Hypothalamus (tissue), 51 donors: Measurements from ENCODE around the gene CLNS1A.
"Not testable (repeated sequence)": the region's sequence is repeated elsewhere in the genome, so short reads cannot be mapped to it uniquely, and the experiment has no call there.

Experiments
- DNase-seq, 51 donors: peaks; one replicate each; lab custom pipeline; 2025; lab: John Stamatoyannopoulos, UW

CLNS1A gene

DNA sequence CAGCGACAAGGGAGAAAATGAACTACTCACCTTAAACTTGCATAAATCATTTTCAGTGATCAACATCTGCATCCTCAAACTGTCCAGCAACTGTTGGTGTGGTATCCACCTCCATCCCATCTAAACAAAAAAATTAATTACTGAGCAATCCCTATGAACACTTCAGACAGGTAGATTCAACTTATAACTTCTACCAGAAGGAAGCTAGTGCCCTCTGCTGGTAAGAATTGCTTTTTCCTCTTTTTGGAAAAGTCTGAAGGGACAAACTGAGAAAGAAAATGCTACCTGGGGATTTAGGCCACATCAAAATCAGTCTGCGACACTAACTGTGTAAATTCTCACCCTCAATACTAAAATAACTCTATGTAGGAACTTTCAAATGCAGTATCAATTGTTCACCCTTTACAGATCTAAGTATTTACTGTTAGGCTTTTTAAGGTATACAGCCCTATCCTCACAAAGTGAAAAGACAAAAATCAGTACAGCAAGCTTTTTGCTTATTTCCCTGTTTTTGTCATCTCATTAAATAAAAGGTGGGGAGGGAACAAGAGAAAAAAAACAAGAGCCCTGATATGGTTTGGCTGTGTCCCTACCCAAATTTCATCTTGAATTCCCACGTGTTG is 17.9 kb downstream of the CLNS1A start:
- DNase-seq = peak in 2 of 51 donors; percentile 31 to 37

GRCh38 chr11:77617892-77618291 is 19.7 kb downstream of the CLNS1A start:
- DNase-seq = no peak

DNA sequence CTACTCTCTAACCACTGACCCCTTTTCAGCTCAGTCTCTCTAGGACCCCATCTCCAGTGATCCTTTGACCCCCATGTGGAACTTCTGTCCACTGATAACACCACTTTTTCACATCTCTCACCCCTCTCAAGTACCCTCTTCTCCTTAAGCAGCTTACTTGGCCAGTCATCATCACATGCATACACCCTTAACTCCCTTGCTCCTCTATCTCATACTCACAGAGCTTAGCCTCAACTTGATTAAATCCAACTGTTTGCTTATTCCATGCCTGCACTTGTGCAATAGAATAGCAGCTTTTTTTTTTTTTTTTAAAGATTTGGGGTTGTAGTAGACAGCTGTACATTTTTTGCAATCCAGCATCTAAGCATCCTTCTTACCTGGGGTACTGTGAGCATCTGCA is 25.7 kb downstream of the CLNS1A start:
- DNase-seq = no peak

DNA sequence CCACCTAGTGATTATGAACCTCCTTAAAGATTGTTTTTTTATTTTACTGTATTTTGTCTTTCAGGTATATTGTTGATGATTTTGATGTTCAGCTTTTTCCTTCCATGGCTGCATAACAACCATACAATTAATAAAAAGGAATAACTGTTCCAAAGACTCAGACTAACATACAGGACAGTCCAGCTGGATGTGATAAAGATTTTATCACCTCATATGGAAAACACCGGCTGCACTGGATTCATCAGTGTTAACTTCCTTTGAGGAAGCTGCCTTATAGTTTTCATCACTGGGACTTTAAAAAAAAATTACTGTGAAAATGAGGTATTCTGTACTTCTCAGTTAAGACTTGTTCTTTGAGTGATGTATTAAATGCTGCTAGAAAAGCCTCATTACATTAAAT is 28.4 kb downstream of the CLNS1A start:
- no peak for DNase-seq

DNA sequence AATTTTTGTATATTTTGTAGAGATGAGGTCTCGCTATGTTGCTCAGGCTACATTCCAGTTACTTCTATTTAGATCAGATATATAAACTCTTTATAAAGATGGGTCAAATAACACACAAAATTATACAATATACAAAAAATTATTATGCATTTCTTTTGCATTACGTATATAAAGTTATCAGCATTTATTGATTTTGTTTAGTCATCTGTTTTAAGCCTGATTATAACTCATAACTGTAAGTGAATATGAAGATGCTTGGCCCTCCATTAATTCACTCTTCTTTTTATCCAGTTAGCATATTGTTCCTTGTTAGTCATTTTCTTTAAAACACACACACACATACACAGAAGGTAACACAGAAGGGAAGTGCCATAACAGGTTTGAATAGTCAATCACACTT is 33.3 kb downstream of the CLNS1A start:
- no peak for DNase-seq

DNA sequence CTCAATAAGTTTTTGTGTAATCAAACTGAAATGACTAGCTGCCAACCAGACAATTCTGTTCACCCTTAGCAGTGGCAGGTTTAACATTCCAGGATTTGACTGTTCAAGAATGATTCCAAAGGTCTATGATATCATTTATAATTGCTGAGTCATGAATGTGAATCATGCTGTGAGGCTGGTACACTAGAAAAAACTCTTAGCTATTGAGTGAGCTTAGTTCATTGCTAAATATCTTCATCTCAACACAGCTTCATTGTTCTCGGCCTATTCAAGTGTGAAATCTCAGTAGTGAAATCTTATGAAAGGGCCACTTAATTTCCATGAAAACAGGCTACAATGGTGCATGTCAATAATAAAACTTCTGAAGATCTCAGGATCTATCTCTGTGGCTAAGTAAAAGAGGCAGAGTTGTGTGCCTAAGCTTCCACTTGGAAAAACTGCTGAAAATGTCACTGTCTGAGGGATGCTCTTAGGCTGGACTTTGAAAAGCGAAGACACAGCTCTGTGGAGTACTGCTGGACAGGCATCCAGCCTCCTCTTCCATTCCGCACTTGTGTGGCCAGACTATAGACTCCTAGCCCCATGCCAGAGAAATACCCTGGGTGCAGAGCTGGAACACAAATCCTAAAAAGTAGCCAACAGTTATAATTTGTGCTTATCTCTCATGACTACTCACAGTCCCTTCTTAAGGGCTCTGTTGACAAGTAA is 35.1 kb downstream of the CLNS1A start:
- DNase-seq = peak in 4 of 51 donors; percentile 5 to 55 (median 10)

GRCh38 chr11:77598195-77598594 is 39.4 kb downstream of the CLNS1A start:
- DNase-seq = no peak

DNA sequence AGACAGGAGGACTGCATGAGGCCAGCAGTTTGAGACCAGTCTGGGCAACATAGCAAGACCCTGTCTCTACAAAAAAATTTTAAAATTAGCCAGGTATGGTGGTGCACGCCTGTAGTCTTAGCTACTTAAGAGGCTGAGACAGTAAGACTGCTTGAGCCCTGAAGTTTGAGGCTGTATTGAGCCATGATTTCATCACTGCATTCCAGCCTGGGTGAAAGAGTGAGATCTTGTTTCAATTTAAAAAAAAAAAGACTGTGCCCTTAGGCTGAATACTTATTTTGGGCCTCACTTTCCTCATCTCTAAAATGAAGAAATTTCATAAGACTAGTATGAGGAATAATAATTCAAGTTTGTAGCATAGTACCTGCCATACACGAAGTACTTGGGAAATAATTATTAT is 41.0 kb downstream of the CLNS1A start:
- no peak for DNase-seq

GRCh38 chr11:77593883-77594282 is 43.7 kb downstream of the CLNS1A start:
- no peak for DNase-seq

- no peak for DNase-seq
Observed at GRCh38 chr11:77592727-77593126, 44.9 kb downstream of the CLNS1A start.

GRCh38 chr11:77590194-77590782 is 47.3 kb downstream of the CLNS1A start:
- peak in 44 of 51 donors; percentile 8 to 78 (median 57) for DNase-seq

GRCh38 chr11:77589521-77590193 is 47.9 kb downstream of the CLNS1A start, which contains the start of gene AQP11:
Gene AQP11, plus strand, starts transcription at chr11:77589953. Its CDS starts 40 bp downstream, at chr11:77589993.
- DNase-seq = peak in 50 of 51 donors; percentile 37 to 90 (median 78)

DNA sequence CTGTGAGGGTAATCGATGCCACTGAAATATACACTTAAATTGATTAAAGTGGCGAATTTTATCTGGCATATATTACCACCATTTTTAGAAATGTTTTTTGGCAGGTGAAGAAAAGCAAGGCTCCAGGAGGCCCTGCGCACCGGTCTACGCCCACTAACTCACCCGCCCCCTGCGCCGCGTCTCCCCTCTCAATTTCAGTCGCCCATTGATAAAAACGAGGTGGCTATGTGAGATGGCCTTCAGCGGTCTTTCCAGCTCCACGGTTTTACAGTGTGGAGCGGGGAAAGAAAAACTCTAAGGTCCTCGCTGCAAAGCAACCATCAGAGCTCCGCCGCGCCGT is 48.4 kb downstream of the CLNS1A start:
- DNase-seq = no peak

GRCh38 chr11:77580712-77581337 is 56.8 kb downstream of the CLNS1A start:
- no peak for DNase-seq

DNA sequence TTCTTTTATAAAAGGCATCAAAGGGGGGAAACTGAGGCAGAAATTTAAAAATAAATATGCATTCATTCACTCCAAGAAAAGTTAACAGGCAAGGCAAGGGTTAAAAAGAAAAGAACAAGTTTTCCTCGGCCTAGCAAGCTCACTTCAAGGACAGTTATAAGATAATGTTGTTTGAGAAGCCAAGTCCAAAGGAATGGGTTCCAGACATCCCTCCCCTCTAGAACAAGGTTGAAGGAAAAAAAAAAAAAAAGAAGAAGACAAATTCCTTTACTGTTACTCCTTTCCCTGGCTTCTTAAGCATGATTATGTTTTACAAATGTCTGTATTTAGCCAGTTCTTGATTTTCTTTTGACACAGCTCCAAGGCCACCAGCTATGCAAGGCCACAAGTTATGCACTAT is 62.2 kb downstream of the CLNS1A start:
- not testable (repeated sequence) for DNase-seq

DNA sequence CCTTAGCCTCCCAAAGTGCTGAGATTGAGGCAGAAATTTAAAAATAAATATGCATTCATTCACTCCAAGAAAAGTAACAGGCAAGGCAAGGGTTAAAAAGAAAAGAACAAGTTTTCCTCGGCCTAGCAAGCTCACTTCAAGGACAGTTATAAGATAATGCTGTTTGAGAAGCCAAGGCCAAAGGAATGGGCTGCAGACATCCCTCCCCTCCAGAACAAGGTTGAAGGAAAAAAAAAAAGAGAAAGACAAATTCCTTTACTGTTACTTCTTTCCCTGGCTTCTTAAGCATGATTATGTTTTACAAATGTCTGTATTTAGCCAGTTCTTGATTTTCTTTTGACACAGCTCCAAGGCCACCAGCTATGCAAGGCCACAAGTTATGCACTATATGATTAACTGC is 66.7 kb downstream of the CLNS1A start:
- DNase-seq = not testable (repeated sequence)

GRCh38 chr11:77569676-77570070 is 67.9 kb downstream of the CLNS1A start:
- DNase-seq = no peak

- no peak for DNase-seq
Observed at GRCh38 chr11:77568916-77569675, 68.5 kb downstream of the CLNS1A start.

GRCh38 chr11:77568306-77568705 is 69.3 kb downstream of the CLNS1A start:
- no peak for DNase-seq
